HEK293T (cell line): ENCODE data around the gene CST4.
"Not testable (repeated sequence)": the region's sequence is repeated elsewhere in the genome, so short reads cannot be mapped to it uniquely, and the experiment has no call there.

Experiments
- CTCF ChIA-PET: fragments of 350-600 bp; formaldehyde crosslinking; extraction: SDS; loops from one replicate; lab custom pipeline; 2021; ENCODE audit warnings: antibody characterized with exemption, inconsistent platforms; lab: Yijun Ruan, JAX
- POLR2A ChIA-PET: fragments of 350-600 bp; formaldehyde crosslinking; extraction: SDS; loops from one replicate; lab custom pipeline; 2020; ENCODE audit warnings: antibody characterized with exemption, inconsistent platforms; lab: Yijun Ruan, JAX
- DNase-seq: peaks from one replicate; pipeline ENCODE4 v3.0.0; 2012; ENCODE audit warnings: mixed read lengths; ENCODE audit errors: extremely low spot score
- ARNT ChIP-seq: fragments of 450-650 bp; IDR thresholded peaks from 2 replicates; pipeline ENCODE4 v1.6.1; 2017; ENCODE audit warnings: mild to moderate bottlenecking
- BHLHE40 ChIP-seq: fragments of 450-650 bp; IDR thresholded peaks from 2 replicates; pipeline ENCODE4 v1.6.1; 2016; ENCODE audit warnings: mild to moderate bottlenecking, moderate library complexity, borderline replicate concordance
- CTBP1 ChIP-seq: fragments of 450-650 bp; IDR thresholded peaks from 2 replicates; pipeline ENCODE4 v1.6.1; 2016; ENCODE audit warnings: borderline replicate concordance
- ELF4 ChIP-seq: fragments of 450-650 bp; IDR thresholded peaks from 2 replicates; pipeline ENCODE4 v1.6.1; 2017; ENCODE audit warnings: antibody characterized with exemption
- FOXA1 ChIP-seq: fragments of 450-650 bp; IDR thresholded peaks from 2 replicates; pipeline ENCODE4 v1.6.1; 2016; ENCODE audit warnings: mild to moderate bottlenecking
- FOXK2 ChIP-seq: fragments of 450-650 bp; IDR thresholded peaks from 2 replicates; pipeline ENCODE4 v1.6.1; 2016; ENCODE audit warnings: mild to moderate bottlenecking
- FOXM1 ChIP-seq: fragments of 450-650 bp; IDR thresholded peaks from 2 replicates; pipeline ENCODE4 v1.6.1; 2017; ENCODE audit warnings: mild to moderate bottlenecking, borderline replicate concordance
- HDGF ChIP-seq: fragments of 450-650 bp; IDR thresholded peaks from 2 replicates; pipeline ENCODE4 v1.6.1; 2017; ENCODE audit warnings: antibody characterized with exemption, borderline replicate concordance
- L3MBTL2 ChIP-seq: fragments of 450-650 bp; conservative IDR thresholded peaks from 2 replicates; pipeline ENCODE4 v1.6.1; 2016; ENCODE audit warnings: mild to moderate bottlenecking
- LEF1 ChIP-seq: fragments of 450-650 bp; IDR thresholded peaks from 2 replicates; pipeline ENCODE4 v1.6.1; 2017; ENCODE audit warnings: mild to moderate bottlenecking, borderline replicate concordance
- NFRKB ChIP-seq: fragments of 450-650 bp; IDR thresholded peaks from 2 replicates; pipeline ENCODE4 v1.6.1; 2016; ENCODE audit warnings: mild to moderate bottlenecking, moderate library complexity
- SP1 ChIP-seq: fragments of 450-650 bp; IDR thresholded peaks from 2 replicates; pipeline ENCODE4 v1.6.1; 2017
- SUZ12 ChIP-seq: fragments of 450-650 bp; IDR thresholded peaks from 2 replicates; pipeline ENCODE4 v1.6.1; 2016; ENCODE audit warnings: mild to moderate bottlenecking
- TARDBP ChIP-seq: fragments of 450-650 bp; IDR thresholded peaks from 2 replicates; pipeline ENCODE4 v1.6.1; 2016
- ZNF384 ChIP-seq: fragments of 450-650 bp; IDR thresholded peaks from 2 replicates; pipeline ENCODE4 v1.6.1; 2016
- TF ChIP-seq, protein P1 (sequence below): fragments of 450-650 bp; IDR thresholded peaks from 2 replicates; pipeline ENCODE4 v1.6.1; 2016

Gene CST4

DNA sequence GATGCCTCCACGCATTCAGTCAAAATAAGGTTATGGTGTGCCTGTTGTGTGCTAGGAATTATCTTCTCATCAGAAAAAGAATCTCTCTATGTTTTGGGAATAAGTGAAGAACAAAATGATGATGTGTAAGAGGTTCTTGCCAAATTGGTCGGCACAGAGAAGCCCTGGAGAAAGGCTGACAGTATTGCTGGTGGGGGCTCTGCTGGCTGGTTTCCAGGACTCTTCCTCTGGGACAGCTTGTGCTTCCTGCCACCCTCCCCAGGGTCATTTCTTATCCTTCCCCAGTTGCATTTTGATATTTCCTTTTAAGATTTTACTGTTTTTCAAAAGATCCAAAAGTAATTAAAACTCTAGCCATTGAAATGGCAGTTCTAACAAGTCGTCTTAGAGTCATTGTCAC is 22.1 kb downstream of the CST4 start:
- DNase-seq: no peak
- ChIA-PET CTCF (no interaction called here), POLR2A (no interaction called here)
- no peak for TF ChIP-seq ZNF384
- TF ChIP-seq SUZ12: no peak
- TF ChIP-seq BHLHE40: no peak
- TF ChIP-seq TARDBP: no peak
- TF ChIP-seq NFRKB: no peak
- no peak for TF ChIP-seq FOXM1
- TF ChIP-seq, protein P1, sequence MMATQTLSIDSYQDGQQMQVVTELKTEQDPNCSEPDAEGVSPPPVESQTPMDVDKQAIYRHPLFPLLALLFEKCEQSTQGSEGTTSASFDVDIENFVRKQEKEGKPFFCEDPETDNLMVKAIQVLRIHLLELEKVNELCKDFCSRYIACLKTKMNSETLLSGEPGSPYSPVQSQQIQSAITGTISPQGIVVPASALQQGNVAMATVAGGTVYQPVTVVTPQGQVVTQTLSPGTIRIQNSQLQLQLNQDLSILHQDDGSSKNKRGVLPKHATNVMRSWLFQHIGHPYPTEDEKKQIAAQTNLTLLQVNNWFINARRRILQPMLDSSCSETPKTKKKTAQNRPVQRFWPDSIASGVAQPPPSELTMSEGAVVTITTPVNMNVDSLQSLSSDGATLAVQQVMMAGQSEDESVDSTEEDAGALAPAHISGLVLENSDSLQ: no peak
- TF ChIP-seq SP1: no peak
- no peak for TF ChIP-seq ARNT
- TF ChIP-seq FOXK2: no peak
- TF ChIP-seq LEF1: no peak
- TF ChIP-seq ELF4: no peak
- no peak for TF ChIP-seq CTBP1
- TF ChIP-seq L3MBTL2: no peak
- TF ChIP-seq HDGF: no peak
- TF ChIP-seq FOXA1: no peak

DNA sequence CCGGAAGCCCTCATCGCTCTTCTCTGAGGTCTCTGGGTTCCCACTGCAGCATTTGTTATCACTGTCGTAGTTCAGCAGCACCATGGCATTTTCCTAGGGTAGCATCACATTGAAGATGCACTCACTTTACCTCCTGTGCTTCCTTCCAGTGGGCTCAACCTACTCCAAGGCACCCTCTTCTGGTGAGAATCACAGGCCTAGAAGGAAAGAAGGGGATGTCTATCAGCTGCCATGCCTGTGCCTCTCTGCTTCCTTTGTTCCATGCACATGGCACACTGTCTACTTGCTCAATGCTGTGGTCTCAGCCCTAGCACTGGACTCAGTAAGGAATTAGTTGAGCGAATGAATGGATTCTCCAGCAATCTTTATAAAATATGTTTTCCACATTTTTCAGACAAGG is 22.6 kb downstream of the CST4 start:
- ChIA-PET POLR2A (no interaction called here), CTCF (no interaction called here)
- TF ChIP-seq BHLHE40 (no peak), L3MBTL2 (no peak), ARNT (no peak), ZNF384 (no peak), FOXK2 (no peak), SUZ12 (no peak), NFRKB (no peak), FOXM1 (no peak), HDGF (no peak), SP1 (no peak), LEF1 (no peak), FOXA1 (no peak), ELF4 (no peak), CTBP1 (no peak)
- TF ChIP-seq, protein P1: no peak
- no peak for DNase-seq

DNA sequence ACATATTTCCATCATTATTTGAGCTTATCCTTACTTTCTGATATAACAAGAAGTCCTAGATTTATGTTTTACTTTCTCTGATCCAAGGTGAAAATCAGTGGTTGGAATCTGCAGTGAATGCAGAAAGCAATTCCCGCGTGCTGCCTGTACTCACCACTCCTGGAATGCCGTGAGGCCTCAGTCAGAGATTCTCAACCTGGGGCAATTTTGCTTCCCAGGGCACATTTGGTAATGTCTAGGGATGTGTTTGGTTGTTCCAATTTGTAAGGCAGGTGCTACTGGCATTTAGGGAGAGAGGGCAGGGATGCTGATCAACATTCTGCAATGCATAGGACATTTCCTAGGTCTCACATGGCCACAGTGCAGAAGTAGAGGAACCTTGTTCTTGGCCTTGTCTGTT is 23.9 kb downstream of the CST4 start:
- CTCF ChIA-PET: interaction anchor here (0.9 kb wide), 1 partner anchor 139 kb away, joined by 3 read pairs; no protein-coding TSS in a partner anchor
- no peak for DNase-seq
- TF ChIP-seq LEF1 (no peak), TARDBP (no peak), HDGF (no peak), BHLHE40 (no peak), CTBP1 (no peak), FOXM1 (no peak), FOXK2 (no peak), ARNT (no peak), L3MBTL2 (no peak), FOXA1 (no peak), ELF4 (no peak), NFRKB (no peak), SP1 (no peak), ZNF384 (no peak), SUZ12 (no peak)
- TF ChIP-seq, protein P1: no peak
- POLR2A ChIA-PET: no interaction called here

DNA sequence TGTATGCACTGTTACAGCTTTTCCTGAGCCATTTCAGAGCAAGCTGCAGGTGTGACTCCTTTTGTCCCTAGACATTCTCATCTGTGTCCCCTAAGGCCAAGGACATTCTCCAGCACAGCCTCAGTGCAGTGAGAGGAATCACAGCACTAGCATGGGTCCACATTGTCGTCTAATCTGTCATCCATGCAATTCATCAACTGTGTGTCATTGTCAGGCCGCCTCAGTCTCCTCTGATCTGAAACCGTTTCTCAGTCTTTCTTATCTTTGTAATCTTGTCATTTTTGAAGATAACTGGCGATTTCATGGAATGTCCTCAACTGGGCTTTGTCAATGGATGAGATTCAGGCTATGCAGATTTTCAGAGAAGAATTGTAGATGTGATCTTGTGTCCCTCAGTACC is 24.8 kb downstream of the CST4 start:
- POLR2A ChIA-PET, DNase-seq: not testable (repeated sequence)
- CTCF ChIA-PET: interaction anchor here (0.9 kb wide), 1 partner anchor 140 kb away, joined by 3 read pairs; no protein-coding TSS in a partner anchor

DNA sequence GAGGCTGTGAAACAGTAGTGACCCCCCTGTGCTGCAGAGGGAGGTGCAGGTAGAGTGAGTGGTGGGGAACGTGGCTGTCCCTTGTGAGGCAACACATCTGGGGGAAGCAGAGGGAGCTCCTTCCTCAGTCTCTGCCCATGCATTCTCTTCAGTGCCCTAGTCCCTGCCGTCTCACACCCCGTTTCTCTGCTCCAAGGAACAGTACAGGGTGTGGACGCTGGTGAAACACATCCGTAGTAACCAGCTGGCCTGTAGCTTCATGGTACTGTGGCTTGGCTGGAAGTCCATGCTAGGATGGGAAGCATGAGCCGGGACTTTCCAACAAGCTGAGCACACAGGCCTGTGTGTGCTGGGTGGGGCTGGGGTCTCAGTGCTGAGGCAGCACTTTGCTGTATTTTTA is 25.7 kb downstream of the CST4 start:
- TF ChIP-seq HDGF: no peak
- TF ChIP-seq ELF4: no peak
- no peak for TF ChIP-seq TARDBP
- TF ChIP-seq FOXK2: no peak
- TF ChIP-seq FOXA1: no peak
- TF ChIP-seq SUZ12: no peak
- TF ChIP-seq ZNF384: no peak
- TF ChIP-seq L3MBTL2: no peak
- TF ChIP-seq LEF1: no peak
- no peak for TF ChIP-seq BHLHE40
- no peak for TF ChIP-seq FOXM1
- TF ChIP-seq ARNT: no peak
- POLR2A ChIA-PET: no interaction called here
- no peak for DNase-seq
- CTCF ChIA-PET: no interaction called here

DNA sequence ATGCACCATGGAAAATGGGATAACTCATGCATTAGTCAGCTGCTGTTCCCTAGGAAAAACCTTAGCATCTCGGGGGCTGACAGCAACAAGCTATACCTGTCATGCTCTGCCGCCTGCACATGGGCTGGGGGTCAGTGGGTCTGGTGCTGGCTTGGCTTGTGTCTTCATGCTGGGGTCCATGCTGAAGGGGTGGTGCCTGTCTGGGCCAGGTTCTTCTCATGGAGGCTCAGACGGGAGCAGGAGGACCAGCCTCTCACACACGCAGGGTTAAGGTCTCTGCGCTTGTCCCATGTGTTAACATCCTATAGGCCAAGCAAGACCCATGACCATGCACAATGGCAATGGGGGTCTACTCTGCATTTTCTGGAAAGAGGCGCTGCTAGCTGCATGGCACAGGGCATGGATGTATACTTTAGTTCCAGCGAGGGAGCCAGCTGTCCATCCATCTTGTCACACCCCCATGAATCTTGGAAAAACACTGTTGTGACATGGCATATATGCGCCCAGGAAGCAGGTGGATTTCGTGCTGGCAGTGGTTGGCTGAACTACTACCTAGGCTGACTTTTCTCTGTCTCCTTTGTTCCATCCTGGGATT is 26.5 kb downstream of the CST4 start:
- no peak for DNase-seq
- ChIA-PET POLR2A (no interaction called here), CTCF (no interaction called here)
- TF ChIP-seq SP1: no peak
- no peak for TF ChIP-seq FOXM1
- no peak for TF ChIP-seq ARNT
- TF ChIP-seq NFRKB: no peak
- TF ChIP-seq CTBP1: no peak
- no peak for TF ChIP-seq TARDBP
- TF ChIP-seq L3MBTL2: no peak
- TF ChIP-seq LEF1: no peak
- TF ChIP-seq ELF4: no peak
- no peak for TF ChIP-seq HDGF
- TF ChIP-seq BHLHE40: no peak
- TF ChIP-seq FOXA1: no peak
